ENCODE results near the gene RSKR. TPM values are rescaled to one million over a fixed set of nuclear protein-coding genes. Genes with fewer than 3 reads are reported as not detected.

RSKR gene
- total RNA-seq, 6 donors from 2014 or later = 7.9 to 49.2 (median 11.7) TPM

GRCh38 chr17:28575126-28575795, 38.7 kb downstream of the RSKR start:
- Histone ChIP-seq H3K4me3 (no peak overlapping the region), H3K27me3 (no peaks in the 10 kb centered on the region), H3K36me3 (no peaks in the 10 kb centered on the region), H3K4me1 (peaks cover 17 to 26% (median 20%) of the 10 kb centered on the region in 4 donors), H3K9me3 (no peaks in the 10 kb centered on the region), H3K27ac (no peak overlapping the region)
- 95 to 97% methylated on average over 10 to 14 of the region's 14 CpGs for WGBS, 2 donors
- no peak for TF ChIP-seq CTCF (IDR thresholded peaks at IDR 0.05)
- no peak for TF ChIP-seq POLR2A (IDR thresholded peaks at IDR 0.05)
- TF ChIP-seq EP300 (IDR thresholded peaks at IDR 0.05) = no peak
- TF ChIP-seq POLR2AphosphoS5 (IDR thresholded peaks at IDR 0.05) = no peak
- DNase-seq (no peak), ATAC-seq (ENCODE audit: low FRiP score in 2 of 2) (no peak)

- H3K4me3 ChIP-seq = no peak overlapping the region
- H3K27me3 ChIP-seq = no peaks in the 10 kb centered on the region
- DNase-seq (no peak), ATAC-seq (ENCODE audit: low FRiP score in 2 of 2) (no peak)
- no peaks in the 10 kb centered on the region for H3K9me3 ChIP-seq
- 85 to 95% methylated on average over 7 of the region's 7 CpGs for WGBS, 2 donors
- peaks cover 24 to 33% (median 26%) of the 10 kb centered on the region in 4 donors for H3K4me1 ChIP-seq
- H3K27ac ChIP-seq = no peak overlapping the region
- TF ChIP-seq EP300 (IDR thresholded peaks at IDR 0.05) (no peak), CTCF (IDR thresholded peaks at IDR 0.05) (peak in 2 of 6 experiments; percentile 13 to 24), POLR2A (IDR thresholded peaks at IDR 0.05) (no peak), POLR2AphosphoS5 (IDR thresholded peaks at IDR 0.05) (no peak)
- H3K36me3 ChIP-seq = no peaks in the 10 kb centered on the region
These were observed 39.5 kb downstream of the RSKR start for GRCh38 chr17:28574526-28574925.

- TF ChIP-seq POLR2A (IDR thresholded peaks at IDR 0.05) (no peak), EP300 (IDR thresholded peaks at IDR 0.05) (no peak), POLR2AphosphoS5 (IDR thresholded peaks at IDR 0.05) (no peak), CTCF (IDR thresholded peaks at IDR 0.05) (no peak)
These were observed 40.0 kb downstream of the RSKR start for GRCh38 chr17:28573966-28574480.

GRCh38 chr17:28573521-28573920, 40.5 kb downstream of the RSKR start:
- H3K27me3 ChIP-seq = no peaks in the 10 kb centered on the region
- DNase-seq (no peak), ATAC-seq (ENCODE audit: low FRiP score in 2 of 2) (no peak)
- H3K9me3 ChIP-seq = no peaks in the 10 kb centered on the region
- H3K27ac ChIP-seq = no peak overlapping the region
- no peaks in the 10 kb centered on the region for H3K36me3 ChIP-seq
- H3K4me1 ChIP-seq = peaks cover 24 to 37% (median 27%) of the 10 kb centered on the region in 4 donors
- no peak for TF ChIP-seq EP300 (IDR thresholded peaks at IDR 0.05)
- no peak for TF ChIP-seq POLR2AphosphoS5 (IDR thresholded peaks at IDR 0.05)
- no peak for TF ChIP-seq POLR2A (IDR thresholded peaks at IDR 0.05)
- TF ChIP-seq CTCF (IDR thresholded peaks at IDR 0.05) = no peak
- H3K4me3 ChIP-seq = no peak overlapping the region
- WGBS, 2 donors = 94 to 97% methylated on average over 7 to 9 of the region's 9 CpGs

More at GRCh38 chr17:28573966-28574480, 40.0 kb downstream of the RSKR start:
- DNase-seq (no peak), ATAC-seq (ENCODE audit: low FRiP score in 2 of 2) (no peak)
- Histone ChIP-seq H3K9me3 (no peaks in the 10 kb centered on the region), H3K4me1 (peaks cover 24 to 37% (median 27%) of the 10 kb centered on the region in 4 donors), H3K36me3 (no peaks in the 10 kb centered on the region), H3K27ac (no peak overlapping the region), H3K27me3 (no peaks in the 10 kb centered on the region), H3K4me3 (no peak overlapping the region)
- 92 to 97% methylated on average over 6 of the region's 6 CpGs for WGBS, 2 donors

- Histone ChIP-seq H3K4me1 (peaks cover 24 to 37% (median 27%) of the 10 kb centered on the region in 4 donors), H3K27ac (no peak overlapping the region), H3K9me3 (no peaks in the 10 kb centered on the region), H3K4me3 (no peak overlapping the region), H3K27me3 (no peaks in the 10 kb centered on the region), H3K36me3 (no peaks in the 10 kb centered on the region)
- no peak for ATAC-seq (ENCODE audit: low FRiP score in 2 of 2)
- no peak for DNase-seq
- TF ChIP-seq EP300 (IDR thresholded peaks at IDR 0.05) (no peak), POLR2AphosphoS5 (IDR thresholded peaks at IDR 0.05) (no peak), POLR2A (IDR thresholded peaks at IDR 0.05) (no peak), CTCF (IDR thresholded peaks at IDR 0.05) (no peak)
These were observed 41.0 kb downstream of the RSKR start for GRCh38 chr17:28573040-28573380.
